Esophagus muscularis mucosa (tissue), 4 donors: Measurements from ENCODE around the gene PLA2R1. TPM values are rescaled to one million over a fixed set of nuclear protein-coding genes. Genes with fewer than 3 reads are reported as not detected.
A peak's percentile ranks its signal among the peaks of the same experiment; 100 is the strongest.

Source experiments
- DNase-seq: peaks from one replicate; pipeline ENCODE4 v3.0.0-alpha.2; 2017; ENCODE audit errors: extremely low spot score
- H3K27ac ChIP-seq, 4 donors: fragments of 200-600 bp; sonication (generic); replicated peaks in 1 of 4; 1 replicate in 3 of 4; 2 replicates in 1 of 4; pipeline ENCODE4 v1.5.1; 2016 to 2019; ENCODE audit warnings: mild to moderate bottlenecking in 1 of 4
- H3K27me3 ChIP-seq, 4 donors: fragments of 200-600 bp; sonication (generic); one replicate each; pipeline versions ENCODE4 v1.5.1 to v1.6.0; 2016 to 2019
- H3K36me3 ChIP-seq, 4 donors: fragments of 200-600 bp; sonication (generic); one replicate each; pipeline ENCODE4 v1.5.1; 2016 to 2019
- H3K4me1 ChIP-seq, 4 donors: fragments of 200-600 bp; sonication (generic); one replicate each; pipeline ENCODE4 v1.5.1; 2016 to 2019
- H3K4me3 ChIP-seq, 4 donors: fragments of 200-600 bp; sonication (generic); 1 replicate in 2 of 4; 2 replicates in 2 of 4; pipeline ENCODE4 v1.5.1; 2016 to 2019; ENCODE audit warnings: mild to moderate bottlenecking in 4 of 4, moderate library complexity in 1 of 4
- H3K9me3 ChIP-seq, 4 donors: fragments of 200-600 bp; sonication (generic); 1 replicate in 3 of 4; 2 replicates in 1 of 4; pipeline ENCODE4 v1.5.1; 2016 to 2019
- EP300 ChIP-seq: sonication (generic); formaldehyde crosslinking; IDR thresholded peaks from one replicate; pipeline ENCODE4 v1.6.1; 2017; ENCODE audit warnings: antibody characterized with exemption
- POLR2A ChIP-seq: fragments of 450-650 bp; IDR thresholded peaks from one replicate; pipeline ENCODE4 v1.6.1; 2017; ENCODE audit warnings: antibody characterized with exemption, moderate library complexity, mild to moderate bottlenecking, low read depth
- POLR2AphosphoS5 ChIP-seq, 2 donors: sonication (generic); formaldehyde crosslinking; IDR thresholded peaks; one replicate each; pipeline ENCODE4 v1.6.1; 2017; ENCODE audit warnings: antibody characterized with exemption in 2 of 2
- WGBS: methylation state at CpG from one replicate; pipeline ENCODE4 v1.1.5; 2018; 5-methylcytosine and 5-hydroxymethylcytosine counted together
- intact Hi-C: fragments of 100-400 bp; cut with DNase I; formaldehyde crosslinking; loops from one replicate; pipeline ENCODE4 v1.15.1; 2023
- total RNA-seq, 4 donors: library from RNA; depleted of rRNA; stranded (reverse); fragments of >200 nt; gene quantifications; one replicate each; pipeline versions ENCODE4 v1.1.0 to v1.2.1, GENCODE V29; 2016
- TF ChIP-seq, protein P1 (sequence below), 3 experiments: fragments of 200-600 bp in 2 of 3; fragments of 450-650 bp in 1 of 3; sonication (generic) in 2 of 3; IDR thresholded peaks; one replicate each; pipeline ENCODE4 v1.5.1; 2017 to 2019; ENCODE audit warnings: antibody characterized with exemption in 3 of 3, mild to moderate bottlenecking in 2 of 3, moderate library complexity in 1 of 3

PLA2R1 gene
- total RNA-seq, 4 donors from 2014 or later = 2.8 to 6.4 (median 5.1) TPM

DNA sequence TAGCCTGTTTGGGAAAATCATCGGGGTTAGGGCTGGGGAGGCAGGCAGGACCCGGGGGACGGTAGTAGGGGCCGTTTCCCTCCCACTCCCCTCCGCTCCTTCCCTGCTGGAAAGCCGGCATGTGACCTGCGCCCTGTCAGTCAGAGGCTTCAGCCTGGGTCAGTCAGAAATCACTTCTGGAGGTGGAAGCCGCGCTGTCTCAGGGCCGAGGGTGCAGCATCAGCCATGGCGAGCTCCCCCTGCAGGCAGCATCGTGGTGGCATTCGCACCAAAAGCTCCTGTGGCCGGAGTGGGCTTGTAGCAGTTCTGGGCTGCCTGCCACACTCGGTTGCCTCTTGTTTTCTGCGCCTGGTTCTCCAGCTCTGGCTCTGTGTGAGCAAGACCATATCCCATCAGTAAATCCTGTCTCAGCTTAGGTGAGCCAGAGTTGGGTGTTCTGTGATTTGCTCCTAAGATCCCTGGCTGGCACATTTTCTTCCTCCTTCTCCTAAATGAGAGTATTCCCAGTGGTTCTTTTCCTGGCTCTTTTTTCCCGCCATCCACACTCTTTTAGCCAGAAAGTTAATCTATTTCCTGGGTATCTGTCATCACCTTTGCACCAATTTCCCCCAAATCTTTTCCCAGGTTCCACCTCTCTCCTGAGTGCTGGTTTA lies 140.5 kb downstream of the PLA2R1 start:
- 47% methylated on average over 6 of the region's 17 CpGs for WGBS
- Histone ChIP-seq H3K9me3 (no peaks in the 10 kb centered on the region), H3K4me1 (peaks cover 0 to 5% (median 2%) of the 10 kb centered on the region in 4 donors), H3K27me3 (peaks cover 0 to 12% (median 2%) of the 10 kb centered on the region in 4 donors), H3K4me3 (no peak overlapping the region), H3K27ac (no peak overlapping the region), H3K36me3 (no peaks in the 10 kb centered on the region)
- no peak for DNase-seq
- intact Hi-C loops = no loop called here
- no peak for TF ChIP-seq EP300
- TF ChIP-seq POLR2A = no peak
- TF ChIP-seq POLR2AphosphoS5 (IDR thresholded peaks at IDR 0.05) = no peak
- TF ChIP-seq, protein P1, sequence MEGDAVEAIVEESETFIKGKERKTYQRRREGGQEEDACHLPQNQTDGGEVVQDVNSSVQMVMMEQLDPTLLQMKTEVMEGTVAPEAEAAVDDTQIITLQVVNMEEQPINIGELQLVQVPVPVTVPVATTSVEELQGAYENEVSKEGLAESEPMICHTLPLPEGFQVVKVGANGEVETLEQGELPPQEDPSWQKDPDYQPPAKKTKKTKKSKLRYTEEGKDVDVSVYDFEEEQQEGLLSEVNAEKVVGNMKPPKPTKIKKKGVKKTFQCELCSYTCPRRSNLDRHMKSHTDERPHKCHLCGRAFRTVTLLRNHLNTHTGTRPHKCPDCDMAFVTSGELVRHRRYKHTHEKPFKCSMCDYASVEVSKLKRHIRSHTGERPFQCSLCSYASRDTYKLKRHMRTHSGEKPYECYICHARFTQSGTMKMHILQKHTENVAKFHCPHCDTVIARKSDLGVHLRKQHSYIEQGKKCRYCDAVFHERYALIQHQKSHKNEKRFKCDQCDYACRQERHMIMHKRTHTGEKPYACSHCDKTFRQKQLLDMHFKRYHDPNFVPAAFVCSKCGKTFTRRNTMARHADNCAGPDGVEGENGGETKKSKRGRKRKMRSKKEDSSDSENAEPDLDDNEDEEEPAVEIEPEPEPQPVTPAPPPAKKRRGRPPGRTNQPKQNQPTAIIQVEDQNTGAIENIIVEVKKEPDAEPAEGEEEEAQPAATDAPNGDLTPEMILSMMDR (IDR thresholded peaks at IDR 0.05) = peak; percentile 30 to 58 (median 32)

DNA sequence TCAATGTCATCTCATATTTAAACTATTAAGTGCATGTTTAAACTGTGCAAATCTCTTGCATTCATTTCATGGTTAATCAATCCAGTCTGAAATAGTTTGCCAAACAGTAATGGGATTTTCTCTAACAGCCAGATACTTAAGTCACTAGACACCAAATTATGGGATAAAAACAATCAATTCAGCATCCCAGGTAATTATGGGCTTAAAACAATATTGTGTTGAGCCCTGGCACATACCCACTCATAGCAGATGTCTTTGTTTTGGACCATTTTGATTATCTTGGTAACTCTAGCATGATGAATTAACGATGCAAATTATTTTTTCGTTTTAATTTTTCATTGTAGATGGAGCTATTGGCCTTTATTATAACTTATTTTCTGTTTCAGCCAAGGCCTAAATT lies 145.9 kb downstream of the PLA2R1 start:
- no peak overlapping the region for H3K27ac ChIP-seq
- intact Hi-C loops = no loop called here
- no peak for DNase-seq
- no peaks in the 10 kb centered on the region for H3K9me3 ChIP-seq
- H3K36me3 ChIP-seq = no peaks in the 10 kb centered on the region
- TF ChIP-seq, protein P1 (IDR thresholded peaks at IDR 0.05) = no peak
- no peak for TF ChIP-seq POLR2AphosphoS5 (IDR thresholded peaks at IDR 0.05)
- no peak for TF ChIP-seq EP300
- TF ChIP-seq POLR2A = no peak
- 94% methylated on average over 2 of the region's 2 CpGs for WGBS
- H3K4me1 ChIP-seq = no peaks in the 10 kb centered on the region
- H3K4me3 ChIP-seq = no peak overlapping the region
- H3K27me3 ChIP-seq = peaks cover 0 to 14% (median 4%) of the 10 kb centered on the region in 4 donors

DNA sequence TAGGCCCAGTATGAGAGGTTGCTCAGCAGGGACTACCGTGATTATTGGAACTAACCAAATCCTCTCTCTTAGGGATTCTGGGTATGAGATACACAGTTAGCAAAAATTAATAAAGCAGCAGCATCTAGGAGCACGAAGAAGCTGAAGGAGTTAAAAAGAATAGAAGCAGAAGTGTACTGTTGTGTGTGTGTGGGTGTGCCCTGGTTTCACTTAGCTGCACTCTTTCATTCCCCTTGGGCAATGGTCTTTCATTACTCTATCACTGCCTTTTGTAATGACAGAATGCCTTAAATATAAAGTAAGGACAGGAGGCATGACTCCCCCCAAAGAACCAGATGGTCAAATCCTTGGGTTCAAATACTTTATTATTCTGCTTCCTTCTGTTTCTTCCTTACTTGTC lies 148.5 kb downstream of the PLA2R1 start:
- no peak for DNase-seq
- TF ChIP-seq POLR2AphosphoS5 (IDR thresholded peaks at IDR 0.05) (no peak), EP300 (no peak), POLR2A (no peak)
- TF ChIP-seq, protein P1 (IDR thresholded peaks at IDR 0.05) = no peak
- H3K4me3 ChIP-seq = no peak overlapping the region
- intact Hi-C loops = no loop called here
- H3K27me3 ChIP-seq = peaks cover 0 to 8% (median 4%) of the 10 kb centered on the region in 4 donors
- H3K36me3 ChIP-seq = no peaks in the 10 kb centered on the region
- no peaks in the 10 kb centered on the region for H3K4me1 ChIP-seq
- no peaks in the 10 kb centered on the region for H3K9me3 ChIP-seq
- 94% methylated on average over 2 of the region's 2 CpGs for WGBS
- H3K27ac ChIP-seq = no peak overlapping the region

DNA sequence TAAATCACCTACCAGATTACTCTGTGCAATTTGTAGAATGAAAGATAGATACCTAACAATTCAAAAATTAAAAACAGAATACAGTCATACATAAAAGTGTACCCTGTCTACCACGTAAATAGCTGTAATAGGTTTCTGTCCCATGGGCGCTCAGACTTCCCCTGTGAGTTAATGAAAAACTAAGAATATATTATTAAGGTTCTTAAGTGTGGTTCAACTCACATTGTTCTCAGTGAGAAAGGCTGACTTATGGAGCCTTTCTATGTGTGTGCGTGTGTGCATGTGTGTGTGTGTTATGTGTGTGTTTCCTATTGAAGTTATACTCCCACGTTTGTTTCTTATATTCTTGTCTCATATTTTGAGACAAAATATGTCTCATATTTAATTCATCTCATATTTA lies 149.8 kb downstream of the PLA2R1 start:
- Histone ChIP-seq H3K4me3 (no peak overlapping the region), H3K9me3 (no peaks in the 10 kb centered on the region), H3K27me3 (peaks cover 0 to 8% (median 3%) of the 10 kb centered on the region in 4 donors), H3K4me1 (no peaks in the 10 kb centered on the region), H3K36me3 (no peaks in the 10 kb centered on the region), H3K27ac (no peak overlapping the region)
- intact Hi-C loops = no loop called here
- no peak for DNase-seq
- TF ChIP-seq, protein P1 (IDR thresholded peaks at IDR 0.05) = no peak
- TF ChIP-seq POLR2AphosphoS5 (IDR thresholded peaks at IDR 0.05) (no peak), POLR2A (no peak), EP300 (no peak)
- 93% methylated on average over 4 of the region's 4 CpGs for WGBS

DNA sequence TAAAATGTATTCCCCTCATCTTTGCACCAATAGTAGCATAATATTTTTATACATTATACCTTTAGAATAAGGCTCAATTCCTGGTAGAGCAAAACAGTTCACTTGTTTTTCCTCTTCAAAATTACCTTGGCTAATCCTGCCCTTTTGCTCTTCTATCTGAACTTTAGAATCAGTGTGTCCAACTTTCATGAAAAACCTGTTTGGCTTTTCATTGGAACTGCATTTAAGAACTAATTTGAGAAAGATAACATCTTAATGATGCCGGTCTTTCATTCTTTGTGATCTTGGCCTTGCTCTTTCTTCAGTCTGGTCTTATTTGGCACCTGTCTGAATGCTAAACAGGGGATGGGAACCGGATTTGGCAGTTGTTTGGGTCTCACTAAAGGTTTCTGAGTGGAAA lies 151.5 kb downstream of the PLA2R1 start:
- TF ChIP-seq EP300 = no peak
- TF ChIP-seq, protein P1 (IDR thresholded peaks at IDR 0.05) = no peak
- TF ChIP-seq POLR2A = no peak
- no peak for DNase-seq
- Histone ChIP-seq H3K27me3 (peaks cover 0 to 8% (median 0%) of the 10 kb centered on the region in 4 donors), H3K9me3 (no peaks in the 10 kb centered on the region), H3K4me1 (no peaks in the 10 kb centered on the region), H3K36me3 (no peaks in the 10 kb centered on the region), H3K4me3 (no peak overlapping the region), H3K27ac (no peak overlapping the region)
- intact Hi-C loops = no loop called here
- WGBS = 72% methylated on average over 2 of the region's 2 CpGs
